SU-DHL-6 (cell line): ENCODE data around the gene RGS3.

Experiments used
- CTCF ChIP-seq: fragments of 200-600 bp; sonication (generic); IDR thresholded peaks from one replicate; pipeline ENCODE4 v1.5.1; 2017; ENCODE audit warnings: antibody characterized with exemption, mild to moderate bottlenecking, low read length, moderate library complexity; ENCODE audit not compliant: insufficient read depth, poor library complexity, severe bottlenecking
- EZH2phosphoT487 ChIP-seq: fragments of 200-600 bp; sonication (generic), shearing (Covaris generic); conservative IDR thresholded peaks from 2 replicates; pipeline ENCODE4 v1.6.1; 2018; ENCODE audit warnings: mild to moderate bottlenecking, antibody characterized with exemption, low read length, moderate library complexity, mixed read lengths

GRCh38 chr9:113616116-113616515, 152.6 kb downstream of the RGS3 start:
- TF ChIP-seq CTCF (no peak), EZH2phosphoT487 (no peak)
